Breast epithelium (tissue), 3 donors: Measurements from ENCODE around the gene TBR1.

Source experiments
- CTCF ChIP-seq, 3 donors: fragments of 450-650 bp; IDR thresholded peaks; one replicate each; pipeline ENCODE4 v1.5.1; 2016 to 2017; ENCODE audit warnings: antibody characterized with exemption in 3 of 3, mild to moderate bottlenecking in 3 of 3, moderate library complexity in 3 of 3
- POLR2A ChIP-seq: fragments of 450-650 bp; IDR thresholded peaks from one replicate; pipeline ENCODE4 v1.6.1; 2016; ENCODE audit warnings: antibody characterized with exemption, mild to moderate bottlenecking, moderate library complexity
- POLR2AphosphoS5 ChIP-seq, 3 donors: sonication (generic); formaldehyde crosslinking; IDR thresholded peaks; one replicate each; pipeline ENCODE4 v1.6.1; 2017; ENCODE audit warnings: antibody characterized with exemption in 3 of 3

- TF ChIP-seq POLR2A (no peak), POLR2AphosphoS5 (IDR thresholded peaks at IDR 0.05) (no peak), CTCF (IDR thresholded peaks at IDR 0.05) (no peak)
These were observed 8.3 kb downstream of the TBR1 start for GRCh38 chr2:161424394-161424769.
